ENCODE results near the gene ACADSB.

Gene ACADSB

DNA sequence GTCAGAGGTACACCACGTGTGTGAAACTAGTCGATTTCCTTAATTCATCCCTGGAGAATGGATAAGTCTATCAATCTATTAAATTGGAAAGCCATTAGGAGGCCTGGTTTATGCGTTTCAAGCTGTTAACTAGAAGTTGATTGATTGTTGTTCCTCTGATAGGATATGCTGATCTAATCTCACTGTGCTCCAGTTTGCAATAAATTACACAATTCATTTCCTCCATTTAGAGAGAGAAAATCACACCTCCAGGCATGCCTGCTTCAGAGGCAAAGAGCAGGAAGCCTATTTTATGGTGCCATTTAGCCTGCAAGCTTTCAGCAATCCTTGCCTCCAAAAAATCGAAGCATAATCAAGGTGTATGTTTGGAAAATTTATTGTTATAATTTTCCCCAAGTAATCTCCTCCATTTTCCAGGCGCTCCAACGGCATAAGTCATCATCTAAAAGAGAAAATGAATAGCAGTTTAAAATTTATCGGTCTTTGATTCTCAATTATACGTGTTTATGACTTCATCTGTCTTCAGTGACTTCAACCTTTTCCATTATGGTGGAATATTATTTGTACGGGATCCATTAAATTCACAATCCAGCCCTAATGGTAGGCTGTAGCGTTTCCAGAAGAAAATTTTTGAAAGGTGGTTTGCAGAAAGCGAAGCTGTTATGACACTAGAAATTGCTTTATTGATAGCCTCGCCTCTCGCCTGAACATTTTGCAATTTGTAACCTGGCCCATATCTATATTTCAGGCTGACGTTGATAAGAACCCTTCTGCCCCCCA, 84.0 kb downstream of the ACADSB start:
- DNase-seq (ENCODE audit: low read depth) = no peak
- no peak overlapping the region for H3K4me3 ChIP-seq (ENCODE audit: low read depth, low read length)
- no peak for TF ChIP-seq CTCF (IDR thresholded peaks at IDR 0.05; ENCODE audit: low read depth, low read length, missing control alignments)

DNA sequence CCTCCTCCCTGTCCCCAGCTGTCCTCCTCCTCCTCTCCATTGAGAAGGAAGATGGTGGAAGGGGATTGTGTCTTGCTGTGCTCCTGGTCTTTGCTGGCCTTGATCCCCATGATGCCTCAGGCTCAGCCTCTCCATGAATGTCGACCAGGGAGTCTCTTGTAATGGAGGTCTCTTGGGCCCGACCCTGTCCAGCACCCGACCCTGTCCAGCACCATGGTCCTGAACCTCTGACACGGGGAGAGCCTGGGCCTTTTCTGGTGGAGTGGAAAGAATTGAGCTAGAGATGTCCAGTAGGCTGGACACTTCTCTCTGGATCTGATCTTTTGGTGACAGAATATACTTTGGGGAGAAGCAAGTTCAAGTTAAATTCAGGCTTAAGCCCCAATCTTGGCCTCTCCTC, 84.7 kb downstream of the ACADSB start:
- no peak for TF ChIP-seq CTCF (IDR thresholded peaks at IDR 0.05; ENCODE audit: low read depth, low read length, missing control alignments)
- no peak overlapping the region for H3K4me3 ChIP-seq (ENCODE audit: low read depth, low read length)
- DNase-seq (ENCODE audit: low read depth) = no peak

GRCh38 chr10:123096452-123096851, 87.6 kb downstream of the ACADSB start:
- no peak overlapping the region for H3K4me3 ChIP-seq (ENCODE audit: low read depth, low read length)
- no peak for TF ChIP-seq CTCF (IDR thresholded peaks at IDR 0.05; ENCODE audit: low read depth, low read length, missing control alignments)
- DNase-seq (ENCODE audit: low read depth) = no peak

GRCh38 chr10:123097039-123097438, 88.2 kb downstream of the ACADSB start:
- TF ChIP-seq CTCF (IDR thresholded peaks at IDR 0.05; ENCODE audit: low read depth, low read length, missing control alignments) = no peak
- no peak overlapping the region for H3K4me3 ChIP-seq (ENCODE audit: low read depth, low read length)
- DNase-seq (ENCODE audit: low read depth) = no peak

- no peak for DNase-seq (ENCODE audit: low read depth)
- no peak overlapping the region for H3K4me3 ChIP-seq (ENCODE audit: low read depth, low read length)
- TF ChIP-seq CTCF (IDR thresholded peaks at IDR 0.05; ENCODE audit: low read depth, low read length, missing control alignments) = no peak
Measured at GRCh38 chr10:123100030-123100762, 91.4 kb downstream of the ACADSB start.

GRCh38 chr10:123101872-123102271, 93.1 kb downstream of the ACADSB start:
- TF ChIP-seq CTCF (IDR thresholded peaks at IDR 0.05; ENCODE audit: low read depth, low read length, missing control alignments) = no peak
- DNase-seq (ENCODE audit: low read depth) = no peak
- no peak overlapping the region for H3K4me3 ChIP-seq (ENCODE audit: low read depth, low read length)

Measured in GM12864 (cell line).